Colonic mucosa (tissue), 4 donors: ENCODE measurements around the gene WDR82. TPM values are rescaled to one million over a fixed set of nuclear protein-coding genes. Genes with fewer than 3 reads are reported as not detected.

Experiments
- DNase-seq: peaks from one replicate; pipeline ENCODE4 v3.0.0-alpha.2; 2020
- H3K27ac ChIP-seq: fragments of 200-600 bp; one replicate; pipeline ENCODE4 v1.8.0; 2021
- H3K27me3 ChIP-seq: fragments of 200-600 bp; one replicate; pipeline ENCODE4 v1.8.0; 2021
- H3K36me3 ChIP-seq: fragments of 200-600 bp; one replicate; pipeline ENCODE4 v1.8.0; 2021
- H3K4me1 ChIP-seq: fragments of 200-600 bp; one replicate; pipeline ENCODE4 v1.8.0; 2021; ENCODE audit warnings: mild to moderate bottlenecking
- H3K4me3 ChIP-seq: fragments of 200-600 bp; one replicate; pipeline ENCODE4 v1.8.0; 2021
- H3K9ac ChIP-seq, 2 donors: one replicate each; pipeline ENCODE4 v1.7.0; 2013; ENCODE audit warnings: control low read depth in 2 of 2, low read depth in 2 of 2, low read length in 2 of 2
- H3K9me3 ChIP-seq: fragments of 200-600 bp; one replicate; pipeline ENCODE4 v1.8.0; 2021
- CTCF ChIP-seq: fragments of 200-600 bp; IDR thresholded peaks from one replicate; pipeline ENCODE4 v1.8.0; 2022; ENCODE audit warnings: antibody characterized with exemption, mild to moderate bottlenecking
- intact Hi-C: fragments of 100-400 bp; cut with DNase I; formaldehyde crosslinking; loops from one replicate; pipeline ENCODE4 v1.14.1; 2022
- total RNA-seq, 2 donors: library from RNA; stranded (reverse); fragmentation: NEBNext Ultra II Directional in 1 of 2; extraction: Animal tissue kit (Norgen Biotek cat#: 25700) in 1 of 2; gene quantifications; one replicate each; pipeline ENCODE4 v1.2.1, GENCODE V29; 2021
- donor health status: healthy.
- donor health status: DM: no; HTN: no; CAD: no.
- donor health status: DM: no; HTN: no; CAD: no.

The WDR82 gene
- total RNA-seq, 2 donors from 2014 or later = 65.7 to 67.0 TPM

GRCh38 chr3:52323526-52324295, 45.3 kb upstream of the WDR82 start:
- TF ChIP-seq CTCF = no peak
- H3K27me3 ChIP-seq = no peaks in the 10 kb centered on the region
- H3K9ac ChIP-seq = no peak overlapping the region
- no peak overlapping the region for H3K27ac ChIP-seq
- no peaks in the 10 kb centered on the region for H3K4me1 ChIP-seq
- H3K9me3 ChIP-seq = no peaks in the 10 kb centered on the region
- no peak for DNase-seq
- H3K4me3 ChIP-seq = no peak overlapping the region
- intact Hi-C loops = no loop called here
- H3K36me3 ChIP-seq = no peaks in the 10 kb centered on the region

GRCh38 chr3:52322466-52322865, 44.0 kb upstream of the WDR82 start:
- TF ChIP-seq CTCF = no peak
- Histone ChIP-seq H3K27me3 (no peaks in the 10 kb centered on the region), H3K27ac (no peak overlapping the region), H3K9me3 (no peaks in the 10 kb centered on the region), H3K4me1 (peaks cover under 1% of the 10 kb centered on the region), H3K4me3 (no peak overlapping the region), H3K36me3 (no peaks in the 10 kb centered on the region), H3K9ac (no peak overlapping the region)
- DNase-seq = no peak
- intact Hi-C loops = no loop called here

GRCh38 chr3:52321481-52321880, 43.0 kb upstream of the WDR82 start:
- intact Hi-C loops = no loop called here
- H3K4me1 ChIP-seq = peaks cover 6% of the 10 kb centered on the region
- no peak for DNase-seq

GRCh38 chr3:52319921-52320595, 41.6 kb upstream of the WDR82 start:
- no peaks in the 10 kb centered on the region for H3K27me3 ChIP-seq
- no peak overlapping the region for H3K4me3 ChIP-seq
- intact Hi-C loops = no loop called here
- no peak overlapping the region for H3K27ac ChIP-seq
- TF ChIP-seq CTCF = no peak
- no peaks in the 10 kb centered on the region for H3K9me3 ChIP-seq
- H3K36me3 ChIP-seq = no peaks in the 10 kb centered on the region
- DNase-seq = no peak
- H3K4me1 ChIP-seq = peaks cover 6% of the 10 kb centered on the region
- no peak overlapping the region for H3K9ac ChIP-seq

More at GRCh38 chr3:52321481-52321880, 43.0 kb upstream of the WDR82 start:
- Histone ChIP-seq H3K9me3 (no peaks in the 10 kb centered on the region), H3K27ac (no peak overlapping the region), H3K4me3 (no peak overlapping the region), H3K9ac (no peak overlapping the region), H3K36me3 (no peaks in the 10 kb centered on the region), H3K27me3 (no peaks in the 10 kb centered on the region)
- TF ChIP-seq CTCF = no peak

- no peak overlapping the region for H3K4me3 ChIP-seq
- H3K4me1 ChIP-seq = peaks cover 6% of the 10 kb centered on the region
- no peak for TF ChIP-seq CTCF
- H3K9me3 ChIP-seq = no peaks in the 10 kb centered on the region
- H3K9ac ChIP-seq = no peak overlapping the region
- H3K36me3 ChIP-seq = no peaks in the 10 kb centered on the region
- no peaks in the 10 kb centered on the region for H3K27me3 ChIP-seq
- H3K27ac ChIP-seq = no peak overlapping the region
- no peak for DNase-seq
- intact Hi-C loops = no loop called here
These were observed 39.9 kb upstream of the WDR82 start for GRCh38 chr3:52318186-52318816.
